ENCODE data around the gene CAPRIN1.

The CAPRIN1 gene

GRCh38 chr11:34136420-34136819 lies 84.9 kb downstream of the CAPRIN1 start:
- FAIRE-seq = no peak

GRCh38 chr11:34139346-34139745 lies 87.8 kb downstream of the CAPRIN1 start:
- FAIRE-seq (no peak), DNase-seq (ENCODE audit: insufficient read length, low spot score) (no peak)

More at GRCh38 chr11:34136420-34136819, 84.9 kb downstream of the CAPRIN1 start:
- DNase-seq (ENCODE audit: insufficient read length, low spot score) = no peak

GRCh38 chr11:34140149-34140548 lies 88.6 kb downstream of the CAPRIN1 start:
- FAIRE-seq = no peak
- no peak for DNase-seq (ENCODE audit: insufficient read length, low spot score)

- FAIRE-seq (no peak), DNase-seq (ENCODE audit: insufficient read length, low spot score) (no peak)
Measured at GRCh38 chr11:34143048-34143447, 91.5 kb downstream of the CAPRIN1 start.

- FAIRE-seq (no peak), DNase-seq (ENCODE audit: insufficient read length, low spot score) (no peak)
Measured at GRCh38 chr11:34145073-34145472, 93.5 kb downstream of the CAPRIN1 start.

GRCh38 chr11:34145847-34146381 lies 94.4 kb downstream of the CAPRIN1 start:
- no peak for FAIRE-seq
- no peak for DNase-seq (ENCODE audit: insufficient read length, low spot score)

GRCh38 chr11:34146411-34146810 lies 94.9 kb downstream of the CAPRIN1 start:
- DNase-seq (ENCODE audit: insufficient read length, low spot score) = no peak
- no peak for FAIRE-seq

- no peak for DNase-seq (ENCODE audit: insufficient read length, low spot score)
- no peak for FAIRE-seq
Measured at GRCh38 chr11:34146866-34147265, 95.3 kb downstream of the CAPRIN1 start.

GRCh38 chr11:34147581-34147980 lies 96.0 kb downstream of the CAPRIN1 start:
- FAIRE-seq (no peak), DNase-seq (ENCODE audit: insufficient read length, low spot score) (no peak)

- DNase-seq (ENCODE audit: insufficient read length, low spot score) = no peak
- FAIRE-seq = no peak
Measured at GRCh38 chr11:34148504-34149165, 97.1 kb downstream of the CAPRIN1 start.

GRCh38 chr11:34149274-34149673 lies 97.7 kb downstream of the CAPRIN1 start:
- no peak for FAIRE-seq

GRCh38 chr11:34149786-34150185 lies 98.3 kb downstream of the CAPRIN1 start:
- DNase-seq (ENCODE audit: insufficient read length, low spot score) = no peak
- FAIRE-seq = no peak

More at GRCh38 chr11:34149274-34149673, 97.7 kb downstream of the CAPRIN1 start:
- no peak for DNase-seq (ENCODE audit: insufficient read length, low spot score)

GRCh38 chr11:34150494-34151151 lies 99.1 kb downstream of the CAPRIN1 start:
- DNase-seq (ENCODE audit: insufficient read length, low spot score) = no peak
- no peak for FAIRE-seq

All from HTR-8/SVneo (cell line).